ENCODE measurements around the gene COG3.

The COG3 gene

GRCh38 chr13:45506811-45507210, 42.1 kb downstream of the COG3 start:
- no peak for DNase-seq (ENCODE audit: low spot score)

GRCh38 chr13:45508776-45509175, 44.0 kb downstream of the COG3 start:
- DNase-seq (ENCODE audit: low spot score) = no peak

- DNase-seq (ENCODE audit: low spot score) = no peak
These were observed 45.9 kb downstream of the COG3 start for GRCh38 chr13:45510672-45511071.

GRCh38 chr13:45511310-45512097, 46.8 kb downstream of the COG3 start:
- DNase-seq (ENCODE audit: low spot score) = peak; percentile 59

GRCh38 chr13:45512098-45512496, 47.4 kb downstream of the COG3 start:
- no peak for DNase-seq (ENCODE audit: low spot score)

GRCh38 chr13:45516757-45517156, 52.0 kb downstream of the COG3 start:
- DNase-seq (ENCODE audit: low spot score) = no peak

GRCh38 chr13:45518525-45519245, 53.9 kb downstream of the COG3 start:
- DNase-seq (ENCODE audit: low spot score) = no peak

GRCh38 chr13:45519493-45519892, 54.8 kb downstream of the COG3 start:
- DNase-seq (ENCODE audit: low spot score) = no peak

GRCh38 chr13:45521297-45521696, 56.6 kb downstream of the COG3 start:
- DNase-seq (ENCODE audit: low spot score) = no peak

- DNase-seq (ENCODE audit: low spot score) = no peak
These were observed 57.8 kb downstream of the COG3 start for GRCh38 chr13:45522571-45522970.

GRCh38 chr13:45527699-45528462, 63.1 kb downstream of the COG3 start:
- DNase-seq (ENCODE audit: low spot score) = no peak

GRCh38 chr13:45529758-45530157, 65.0 kb downstream of the COG3 start:
- DNase-seq (ENCODE audit: low spot score) = no peak

GRCh38 chr13:45534604-45535003, 69.9 kb downstream of the COG3 start:
- no peak for DNase-seq (ENCODE audit: low spot score)

- no peak for DNase-seq (ENCODE audit: low spot score)
These were observed 71.5 kb downstream of the COG3 start for GRCh38 chr13:45536224-45536623.

- DNase-seq (ENCODE audit: low spot score) = no peak
These were observed 72.8 kb downstream of the COG3 start for GRCh38 chr13:45537516-45537915.

- DNase-seq (ENCODE audit: low spot score) = no peak
These were observed 73.6 kb downstream of the COG3 start for GRCh38 chr13:45538382-45538781.

- no peak for DNase-seq (ENCODE audit: low spot score)
These were observed 75.5 kb downstream of the COG3 start for GRCh38 chr13:45540195-45540594.

- no peak for DNase-seq (ENCODE audit: low spot score)
These were observed 76.1 kb downstream of the COG3 start for GRCh38 chr13:45540864-45541263.

GRCh38 chr13:45541806-45542205, 77.1 kb downstream of the COG3 start:
- no peak for DNase-seq (ENCODE audit: low spot score)

GRCh38 chr13:45542391-45542790, 77.7 kb downstream of the COG3 start:
- no peak for DNase-seq (ENCODE audit: low spot score)

GRCh38 chr13:45542878-45543277, 78.1 kb downstream of the COG3 start:
- no peak for DNase-seq (ENCODE audit: low spot score)

GRCh38 chr13:45544520-45544919, 79.8 kb downstream of the COG3 start:
- no peak for DNase-seq (ENCODE audit: low spot score)
